Measurements from ENCODE around the gene RAB3D.

DNA sequence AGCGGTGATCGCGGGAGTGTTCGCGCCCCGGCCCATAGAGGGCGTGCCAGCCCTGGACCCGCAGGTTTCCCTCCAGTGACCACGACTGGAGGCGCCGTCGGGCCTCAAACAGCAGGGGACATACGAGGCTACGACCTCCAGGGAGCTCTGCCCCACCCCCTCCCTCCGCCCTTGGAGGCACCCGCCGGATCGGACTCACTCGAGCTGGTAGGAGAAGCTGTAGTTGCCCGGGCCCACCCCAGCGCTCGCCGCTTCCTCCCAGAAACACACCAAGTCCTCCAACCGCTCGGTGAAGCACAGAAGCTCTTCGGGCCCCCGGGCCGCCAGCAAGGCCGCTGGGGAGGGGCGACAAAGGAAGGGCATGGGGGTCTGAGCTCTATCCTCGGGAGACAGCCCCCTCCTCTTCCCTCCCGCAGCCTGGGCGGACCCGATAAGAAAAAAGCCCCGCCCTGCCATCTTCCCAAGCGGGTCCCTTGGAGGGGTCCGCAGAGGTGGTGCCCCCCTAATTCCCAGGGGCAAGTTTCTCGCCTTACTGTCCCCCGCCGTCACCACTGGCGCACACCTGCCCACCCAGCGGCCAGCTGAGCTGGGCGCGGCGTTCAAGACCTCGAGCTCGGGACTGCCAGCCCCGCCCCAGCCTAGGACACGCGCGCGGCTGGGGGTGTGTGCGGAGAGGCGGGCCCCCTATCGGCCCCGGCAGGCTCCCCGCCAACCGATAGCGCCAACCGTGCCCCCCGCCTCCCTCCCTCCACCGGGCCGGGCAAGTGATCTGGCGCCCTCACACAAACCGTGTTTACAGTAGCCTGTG, 43.6 kb upstream of the RAB3D start:
- TF ChIP-seq, protein P1, sequence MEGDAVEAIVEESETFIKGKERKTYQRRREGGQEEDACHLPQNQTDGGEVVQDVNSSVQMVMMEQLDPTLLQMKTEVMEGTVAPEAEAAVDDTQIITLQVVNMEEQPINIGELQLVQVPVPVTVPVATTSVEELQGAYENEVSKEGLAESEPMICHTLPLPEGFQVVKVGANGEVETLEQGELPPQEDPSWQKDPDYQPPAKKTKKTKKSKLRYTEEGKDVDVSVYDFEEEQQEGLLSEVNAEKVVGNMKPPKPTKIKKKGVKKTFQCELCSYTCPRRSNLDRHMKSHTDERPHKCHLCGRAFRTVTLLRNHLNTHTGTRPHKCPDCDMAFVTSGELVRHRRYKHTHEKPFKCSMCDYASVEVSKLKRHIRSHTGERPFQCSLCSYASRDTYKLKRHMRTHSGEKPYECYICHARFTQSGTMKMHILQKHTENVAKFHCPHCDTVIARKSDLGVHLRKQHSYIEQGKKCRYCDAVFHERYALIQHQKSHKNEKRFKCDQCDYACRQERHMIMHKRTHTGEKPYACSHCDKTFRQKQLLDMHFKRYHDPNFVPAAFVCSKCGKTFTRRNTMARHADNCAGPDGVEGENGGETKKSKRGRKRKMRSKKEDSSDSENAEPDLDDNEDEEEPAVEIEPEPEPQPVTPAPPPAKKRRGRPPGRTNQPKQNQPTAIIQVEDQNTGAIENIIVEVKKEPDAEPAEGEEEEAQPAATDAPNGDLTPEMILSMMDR (conservative IDR thresholded peaks at IDR 0.05; ENCODE audit: low read depth, low read length), result peak; percentile 87
- TF ChIP-seq EZH2phosphoT487 (IDR thresholded peaks at IDR 0.05; ENCODE audit: borderline replicate concordance, low read length), result no peak
- no peak for TF ChIP-seq EZH2 (IDR thresholded peaks at IDR 0.05; ENCODE audit: low read length, unreplicated experiment)

All from PC-3 (cell line).